Upper lobe of right lung (tissue), 1 donor: Measurements from ENCODE around the gene CCDC74A. TPM values are rescaled to one million over a fixed set of nuclear protein-coding genes. Genes with fewer than 3 reads are reported as not detected.
"Not testable (repeated sequence)": the region's sequence is repeated elsewhere in the genome, so short reads cannot be mapped to it uniquely, and the experiment has no call there.

Experiments
- ATAC-seq: fragments of 200-7000 bp; cut with Tn5 transposase; one replicate; pipeline ENCODE4 v1.9.1; 2020; ENCODE audit warnings: mild to moderate bottlenecking, moderate library complexity
- DNase-seq: peaks from one replicate; pipeline ENCODE4 v3.0.0-alpha.2; 2020
- H3K27ac ChIP-seq: fragments of 200-600 bp; one replicate; pipeline ENCODE4 v1.8.0; 2022
- H3K27me3 ChIP-seq: fragments of 200-600 bp; one replicate; pipeline ENCODE4 v1.8.0; 2022; ENCODE audit warnings: mild to moderate bottlenecking
- H3K36me3 ChIP-seq: fragments of 200-600 bp; one replicate; pipeline ENCODE4 v1.8.0; 2022
- H3K4me1 ChIP-seq: fragments of 200-600 bp; one replicate; pipeline ENCODE4 v1.8.0; 2022
- H3K4me3 ChIP-seq: fragments of 200-600 bp; one replicate; pipeline ENCODE4 v1.8.0; 2022; ENCODE audit warnings: mild to moderate bottlenecking
- H3K9me3 ChIP-seq: fragments of 200-600 bp; one replicate; pipeline ENCODE4 v1.8.0; 2022
- intact Hi-C: fragments of 100-400 bp; cut with DNase I; formaldehyde crosslinking; loops from one replicate; pipeline ENCODE4 v1.11.0; 2022
- total RNA-seq: library from RNA; stranded (reverse); fragmentation: NEBNext Ultra II Directional; extraction: Animal tissue kit (Norgen Biotek cat#: 25700); gene quantifications from one replicate; pipeline ENCODE4 v1.2.1, GENCODE V29; 2021
- TF ChIP-seq, protein P1 (sequence below): fragments of 200-600 bp; IDR thresholded peaks from one replicate; pipeline ENCODE4 v1.8.0; 2022; ENCODE audit warnings: antibody characterized with exemption
- donor health status: DM: no; HTN: yes; CAD: no; lungs with severe emphysema.

Gene CCDC74A
- total RNA-seq, 1 donor from 2014 or later = 1.2 TPM

GRCh38 chr2:131517106-131517831 is 10.4 kb upstream of the CCDC74A start:
- intact Hi-C loops = no loop called here
- Histone ChIP-seq H3K9me3 (no peaks in the 10 kb centered on the region), H3K4me3 (no peak overlapping the region), H3K27me3 (no peaks in the 10 kb centered on the region), H3K4me1 (no peaks in the 10 kb centered on the region), H3K36me3 (peaks cover 7% of the 10 kb centered on the region), H3K27ac (no peak overlapping the region)
- ATAC-seq = no peak
- DNase-seq = peak; percentile 54
- TF ChIP-seq, protein P1, sequence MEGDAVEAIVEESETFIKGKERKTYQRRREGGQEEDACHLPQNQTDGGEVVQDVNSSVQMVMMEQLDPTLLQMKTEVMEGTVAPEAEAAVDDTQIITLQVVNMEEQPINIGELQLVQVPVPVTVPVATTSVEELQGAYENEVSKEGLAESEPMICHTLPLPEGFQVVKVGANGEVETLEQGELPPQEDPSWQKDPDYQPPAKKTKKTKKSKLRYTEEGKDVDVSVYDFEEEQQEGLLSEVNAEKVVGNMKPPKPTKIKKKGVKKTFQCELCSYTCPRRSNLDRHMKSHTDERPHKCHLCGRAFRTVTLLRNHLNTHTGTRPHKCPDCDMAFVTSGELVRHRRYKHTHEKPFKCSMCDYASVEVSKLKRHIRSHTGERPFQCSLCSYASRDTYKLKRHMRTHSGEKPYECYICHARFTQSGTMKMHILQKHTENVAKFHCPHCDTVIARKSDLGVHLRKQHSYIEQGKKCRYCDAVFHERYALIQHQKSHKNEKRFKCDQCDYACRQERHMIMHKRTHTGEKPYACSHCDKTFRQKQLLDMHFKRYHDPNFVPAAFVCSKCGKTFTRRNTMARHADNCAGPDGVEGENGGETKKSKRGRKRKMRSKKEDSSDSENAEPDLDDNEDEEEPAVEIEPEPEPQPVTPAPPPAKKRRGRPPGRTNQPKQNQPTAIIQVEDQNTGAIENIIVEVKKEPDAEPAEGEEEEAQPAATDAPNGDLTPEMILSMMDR = no peak

- ATAC-seq, H3K4me1 ChIP-seq, H3K27me3 ChIP-seq, H3K36me3 ChIP-seq, intact Hi-C loops, H3K4me3 ChIP-seq, H3K27ac ChIP-seq, H3K9me3 ChIP-seq: not testable (repeated sequence)
- DNase-seq = peak; percentile 50
Measured at GRCh38 chr2:131517856-131518255, 9.8 kb upstream of the CCDC74A start.

- H3K27ac ChIP-seq, H3K36me3 ChIP-seq, H3K27me3 ChIP-seq, H3K9me3 ChIP-seq, H3K4me3 ChIP-seq, H3K4me1 ChIP-seq, ATAC-seq, intact Hi-C loops: not testable (repeated sequence)
- DNase-seq = peak; percentile 52
Measured at GRCh38 chr2:131518531-131518930, 9.2 kb upstream of the CCDC74A start.

GRCh38 chr2:131519466-131519865 is 8.2 kb upstream of the CCDC74A start:
- intact Hi-C loops = no loop called here
- no peak for ATAC-seq
- no peaks in the 10 kb centered on the region for H3K9me3 ChIP-seq
- no peaks in the 10 kb centered on the region for H3K4me1 ChIP-seq
- TF ChIP-seq, protein P1 = no peak
- H3K4me3 ChIP-seq = no peak overlapping the region
- peaks cover 7% of the 10 kb centered on the region for H3K36me3 ChIP-seq
- H3K27ac ChIP-seq = no peak overlapping the region
- H3K27me3 ChIP-seq = no peaks in the 10 kb centered on the region
- peak; percentile 48 for DNase-seq

DNA sequence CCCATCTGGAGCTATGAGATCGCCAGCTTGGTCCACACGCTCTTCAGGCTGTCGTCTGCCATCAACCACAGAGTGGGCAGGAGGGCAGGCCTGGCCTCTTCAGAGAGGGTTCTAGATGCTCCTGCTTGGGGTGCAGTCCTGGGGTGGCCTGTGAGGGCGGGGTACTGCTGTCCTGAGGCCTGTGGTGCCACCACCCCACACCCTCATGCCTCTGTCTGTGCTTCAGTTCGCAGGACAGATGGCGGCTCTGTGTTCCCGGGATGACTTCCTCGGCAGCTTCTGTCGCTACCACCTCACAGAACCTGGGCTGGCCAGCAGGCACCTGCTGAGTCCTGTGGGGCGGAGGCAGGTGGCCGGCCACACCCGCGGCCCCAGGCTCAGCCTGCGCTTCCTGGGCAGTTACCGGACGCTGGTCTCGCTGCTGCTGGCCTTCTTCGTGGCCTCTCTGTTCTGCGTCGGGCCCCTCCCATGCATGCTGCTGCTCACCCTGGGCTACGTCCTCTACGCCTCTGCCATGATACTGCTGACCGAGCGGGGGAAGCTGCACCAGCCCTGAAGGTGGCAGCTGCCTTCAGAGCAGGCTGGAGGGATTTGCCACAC is 7.7 kb upstream of the CCDC74A start:
- intact Hi-C loops = not testable (repeated sequence)

DNA sequence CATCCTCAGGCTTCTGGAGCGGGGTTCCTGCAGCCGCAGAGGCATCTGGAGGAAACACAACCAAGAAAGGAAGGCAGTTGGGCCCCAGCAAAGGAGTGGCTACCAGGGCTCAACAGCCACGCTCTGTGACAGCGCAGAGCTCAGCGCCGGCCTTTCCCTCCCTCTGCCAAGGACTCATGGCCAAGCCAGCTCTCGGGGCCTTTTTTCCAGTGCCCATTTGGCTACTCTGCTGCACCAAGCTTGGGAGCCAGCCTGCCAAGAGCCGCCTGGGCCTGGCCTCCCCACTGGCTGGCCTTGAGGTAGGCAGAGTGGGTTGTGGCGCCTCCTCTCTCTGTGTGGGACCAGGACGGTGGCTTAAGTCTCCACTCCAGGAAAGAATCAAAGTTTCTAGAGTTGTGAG is 7.2 kb upstream of the CCDC74A start:
- intact Hi-C loops = no loop called here
- DNase-seq (peak; percentile 57), ATAC-seq (no peak)
- Histone ChIP-seq H3K27me3 (no peaks in the 10 kb centered on the region), H3K27ac (no peak overlapping the region), H3K4me1 (no peaks in the 10 kb centered on the region), H3K9me3 (no peaks in the 10 kb centered on the region), H3K36me3 (peaks cover 7% of the 10 kb centered on the region), H3K4me3 (no peak overlapping the region)
- TF ChIP-seq, protein P1 = no peak

More for the DNA sequence above, 7.7 kb upstream of the CCDC74A start:
- not testable (repeated sequence) for H3K9me3 ChIP-seq, ATAC-seq, H3K4me1 ChIP-seq, H3K27ac ChIP-seq, H3K36me3 ChIP-seq, H3K4me3 ChIP-seq, H3K27me3 ChIP-seq
- peak; percentile 40 for DNase-seq

GRCh38 chr2:131521524-131521923 is 6.2 kb upstream of the CCDC74A start:
- DNase-seq, H3K4me1 ChIP-seq, H3K36me3 ChIP-seq, intact Hi-C loops, ATAC-seq, H3K4me3 ChIP-seq, H3K27me3 ChIP-seq, H3K27ac ChIP-seq, H3K9me3 ChIP-seq: not testable (repeated sequence)
